ENCODE data around the gene EIF2S2. TPM values are rescaled to one million over a fixed set of nuclear protein-coding genes. Genes with fewer than 3 reads are reported as not detected.
A peak's percentile ranks its signal among the peaks of the same experiment; 100 is the strongest.

EIF2S2 gene
- polyA plus RNA-seq, 3 donors: 18.8 to 20.1 (median 18.9) TPM

- Mint-ChIP-seq H3K4me1 (peaks cover 10% of the 10 kb centered on the region), H3K4me3 (no peak overlapping the region), H3K9me3 (no peaks in the 10 kb centered on the region), H3K27me3 (ENCODE audit: low read depth in 3 of 3) (no peaks in the 10 kb centered on the region), H3K27ac (no peak overlapping the region), H3K36me3 (peaks cover 44 to 62% of the 10 kb centered on the region in 2 donors)
- TF ChIP-seq CTCF (IDR thresholded peaks at IDR 0.05): no peak
- Histone ChIP-seq H3K4me1 (ENCODE audit: control insufficient read depth in 1 of 2, insufficient read depth in 2 of 2, low read length in 2 of 2) (no peaks in the 10 kb centered on the region), H4K20me1 (ENCODE audit: insufficient read depth, low read length) (peaks cover 96% of the 10 kb centered on the region), H3K4me3 (replicated peaks in 1 of 3; ENCODE audit: low read depth in 2 of 3, low read length in 3 of 3) (no peak overlapping the region), H3K4me2 (replicated peaks; ENCODE audit: extremely low read depth, low read length, poor library complexity, severe bottlenecking) (no peak overlapping the region), H3K36me3 (replicated peaks in 1 of 2; ENCODE audit: control insufficient read depth in 1 of 2, insufficient read depth in 2 of 2, low read length in 2 of 2) (peaks cover 40 to 59% of the 10 kb centered on the region in 2 donors), H3K27ac (ENCODE audit: low read depth in 1 of 2, low read length in 2 of 2) (peak overlapping the region in 1 of 2 donors; percentile 4), H3K9ac (ENCODE audit: insufficient read depth, low read length, poor library complexity, severe bottlenecking) (no peak overlapping the region), H2AFZ (ENCODE audit: insufficient read depth, low read depth, low read length, poor library complexity, severe bottlenecking) (no peak overlapping the region), H3K9me3 (replicated peaks in 1 of 2; ENCODE audit: control insufficient read depth in 1 of 2, insufficient read depth in 1 of 2, low read length in 2 of 2) (no peaks in the 10 kb centered on the region), H3K27me3 (ENCODE audit: control insufficient read depth in 2 of 2, insufficient read depth in 2 of 2, low read length in 2 of 2) (no peaks in the 10 kb centered on the region), H3K79me2 (ENCODE audit: insufficient read depth, low read length) (peaks cover 75% of the 10 kb centered on the region)
- intact Hi-C loops (cut with micrococcal nuclease): loop anchor here in 1 of 2 donors (5.0 kb wide), 1 partner anchor 210 kb away; no protein-coding TSS in a partner anchor
- WGBS (ENCODE audit: insufficient coverage): 96% methylated on average over 3 of the region's 8 CpGs
- no peak for DNase-seq
These were observed 40.0 kb downstream of the EIF2S2 start for GRCh38 chr20:34072076-34072475.

- intact Hi-C loops (cut with micrococcal nuclease): loop anchor here in 1 of 2 donors (5.0 kb wide), 1 partner anchor 209 kb away; no protein-coding TSS in a partner anchor
- Mint-ChIP-seq H3K36me3 (peaks cover 32 to 58% of the 10 kb centered on the region in 2 donors), H3K27me3 (ENCODE audit: low read depth in 3 of 3) (no peaks in the 10 kb centered on the region), H3K4me1 (peaks cover 10% of the 10 kb centered on the region), H3K27ac (peak overlapping the region in 1 of 7 donors; percentile 56), H3K9me3 (no peaks in the 10 kb centered on the region), H3K4me3 (no peak overlapping the region)
- Histone ChIP-seq H3K36me3 (replicated peaks in 1 of 2; ENCODE audit: control insufficient read depth in 1 of 2, insufficient read depth in 2 of 2, low read length in 2 of 2) (peaks cover 33 to 58% of the 10 kb centered on the region in 2 donors), H3K9ac (ENCODE audit: insufficient read depth, low read length, poor library complexity, severe bottlenecking) (no peak overlapping the region), H4K20me1 (ENCODE audit: insufficient read depth, low read length) (peaks cover 99% of the 10 kb centered on the region), H3K4me1 (ENCODE audit: control insufficient read depth in 1 of 2, insufficient read depth in 2 of 2, low read length in 2 of 2) (no peaks in the 10 kb centered on the region), H2AFZ (ENCODE audit: insufficient read depth, low read depth, low read length, poor library complexity, severe bottlenecking) (no peak overlapping the region), H3K9me3 (replicated peaks in 1 of 2; ENCODE audit: control insufficient read depth in 1 of 2, insufficient read depth in 1 of 2, low read length in 2 of 2) (no peaks in the 10 kb centered on the region), H3K4me2 (replicated peaks; ENCODE audit: extremely low read depth, low read length, poor library complexity, severe bottlenecking) (no peak overlapping the region), H3K4me3 (replicated peaks in 1 of 3; ENCODE audit: low read depth in 2 of 3, low read length in 3 of 3) (no peak overlapping the region), H3K27me3 (ENCODE audit: control insufficient read depth in 2 of 2, insufficient read depth in 2 of 2, low read length in 2 of 2) (no peaks in the 10 kb centered on the region), H3K79me2 (ENCODE audit: insufficient read depth, low read length) (peaks cover 83% of the 10 kb centered on the region), H3K27ac (ENCODE audit: low read depth in 1 of 2, low read length in 2 of 2) (no peak overlapping the region)
- 82% methylated on average over 3 of the region's 8 CpGs for WGBS (ENCODE audit: insufficient coverage)
- no peak for TF ChIP-seq CTCF (IDR thresholded peaks at IDR 0.05)
- DNase-seq: no peak
These were observed 41.2 kb downstream of the EIF2S2 start for GRCh38 chr20:34070859-34071258.

All from CD14-positive monocyte (primary cell).